HG02642 (cell line): ENCODE results near the gene PGC.

Experiments used
- ATAC-seq: cut with Tn5 transposase; IDR thresholded peaks from one replicate; pipeline ENCODE4 v1.9.1; 2021; ENCODE audit warnings: mild to moderate bottlenecking; ENCODE audit not compliant: unreplicated experiment, poor library complexity

Gene PGC

DNA sequence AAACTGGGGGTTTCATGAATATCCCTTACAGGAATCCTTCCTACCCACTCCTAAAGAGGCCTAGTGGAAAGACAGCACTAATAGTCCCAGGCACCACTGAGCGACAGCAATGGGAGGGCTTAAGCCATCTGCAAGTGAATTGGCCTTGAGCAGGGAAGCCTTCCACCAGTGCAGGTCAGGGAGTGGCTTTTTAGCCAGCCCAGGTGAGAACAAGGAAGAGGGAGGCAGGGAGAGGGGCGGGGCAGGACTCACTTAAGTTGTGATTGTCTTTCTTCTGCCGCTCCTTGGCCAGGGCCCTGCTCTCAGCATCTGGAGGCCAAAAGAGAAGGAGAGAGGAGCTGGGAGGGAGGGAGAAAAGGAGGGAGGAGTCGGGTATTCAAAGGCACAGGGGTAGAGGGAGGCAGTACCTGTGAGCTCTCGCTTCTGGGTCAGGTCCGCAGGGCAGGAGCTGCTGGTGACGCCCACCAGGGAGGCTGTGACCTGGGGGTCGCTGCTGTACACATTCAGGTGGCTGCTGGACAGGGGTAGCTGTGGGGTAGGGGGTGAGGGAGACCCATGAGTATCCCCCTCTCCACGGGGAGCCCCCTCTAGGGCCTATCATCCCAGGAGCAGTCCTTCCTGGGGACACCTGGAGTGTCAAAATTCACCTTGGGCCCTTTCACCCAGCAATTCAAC is 59.6 kb downstream of the PGC start:
- ATAC-seq, result no peak
